HG03342 (cell line): ENCODE results near the gene CRTAC1.

Source experiments
- ATAC-seq: cut with Tn5 transposase; IDR thresholded peaks from one replicate; pipeline ENCODE4 v1.9.1; 2021; ENCODE audit warnings: mild to moderate bottlenecking, moderate library complexity; ENCODE audit not compliant: unreplicated experiment

Gene CRTAC1

DNA sequence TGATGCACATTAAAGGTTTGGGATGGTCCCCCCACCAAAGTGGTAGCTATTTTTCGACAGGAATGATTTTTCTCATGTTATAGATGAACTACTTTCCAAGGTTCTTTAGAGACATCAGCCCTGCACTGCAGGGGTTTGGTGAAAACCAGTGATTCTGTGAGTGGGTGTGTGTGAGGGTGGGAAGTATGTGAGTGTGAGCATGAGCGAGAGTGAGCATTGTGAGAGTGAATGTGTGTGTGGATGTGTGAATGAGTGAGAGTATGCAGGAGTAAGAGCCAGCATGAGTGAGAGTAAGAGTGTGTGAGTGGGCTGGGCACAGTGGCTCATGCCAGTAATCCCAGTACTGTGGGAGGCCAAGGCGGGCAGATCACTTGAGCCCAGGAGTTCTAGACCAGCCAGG lies 105.7 kb downstream of the CRTAC1 start:
- ATAC-seq, result no peak

GRCh38 chr10:97923476-97923875 lies 106.9 kb downstream of the CRTAC1 start:
- no peak for ATAC-seq

DNA sequence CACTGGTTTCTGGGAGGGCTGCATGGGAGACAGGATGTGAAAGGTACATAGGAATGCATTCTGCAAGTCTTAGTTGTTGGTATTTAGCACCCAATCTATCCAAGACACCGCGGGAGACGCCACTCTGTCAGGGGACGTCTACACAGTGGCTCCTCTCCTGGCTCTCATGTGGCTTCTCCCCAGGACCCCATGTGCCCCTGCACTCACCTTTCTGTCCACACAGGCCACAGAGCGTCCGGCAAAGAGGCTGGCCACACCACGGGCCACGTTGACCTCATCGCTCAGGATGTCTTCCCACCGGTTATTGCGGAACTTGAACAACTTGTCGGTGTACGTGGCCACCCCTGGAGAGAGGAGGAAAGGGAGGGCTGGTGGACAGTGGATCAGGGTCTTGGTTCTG lies 107.4 kb downstream of the CRTAC1 start:
- no peak for ATAC-seq

DNA sequence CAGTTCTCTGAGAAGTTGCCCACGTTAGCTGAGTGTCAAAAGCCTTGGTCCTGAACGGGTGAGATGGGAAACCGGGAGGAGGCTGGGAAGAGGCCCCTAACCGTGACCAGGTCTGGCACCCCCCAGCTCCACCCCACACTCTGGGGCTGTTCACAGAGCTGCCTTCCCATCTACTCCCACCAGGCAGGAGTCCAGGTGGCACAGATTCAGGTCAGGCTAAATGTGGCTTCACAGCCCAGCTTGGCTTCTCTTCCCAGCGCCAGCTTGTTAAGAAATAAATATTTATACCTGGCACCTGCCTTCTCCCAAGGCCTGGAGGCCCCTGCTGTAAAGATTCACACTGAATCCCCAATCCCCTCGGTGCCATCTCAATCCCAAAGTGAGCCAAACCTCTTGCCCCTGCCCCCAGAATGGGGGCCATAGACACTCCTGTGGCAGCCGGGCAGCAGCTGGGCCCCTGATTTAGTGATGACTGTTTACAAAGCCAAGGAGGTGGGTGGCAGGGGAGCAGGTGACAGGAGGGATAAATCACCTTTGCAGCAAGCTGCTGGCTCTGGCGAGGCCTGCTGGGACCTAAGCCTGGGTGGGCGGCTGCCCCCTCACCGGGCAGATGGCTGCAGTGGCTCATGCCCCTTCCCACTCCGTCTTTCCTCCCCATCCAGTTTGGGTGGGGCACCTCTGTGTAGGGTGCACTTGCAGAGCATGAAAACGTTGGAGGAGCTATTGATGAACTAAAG lies 108.2 kb downstream of the CRTAC1 start:
- ATAC-seq, result no peak

DNA sequence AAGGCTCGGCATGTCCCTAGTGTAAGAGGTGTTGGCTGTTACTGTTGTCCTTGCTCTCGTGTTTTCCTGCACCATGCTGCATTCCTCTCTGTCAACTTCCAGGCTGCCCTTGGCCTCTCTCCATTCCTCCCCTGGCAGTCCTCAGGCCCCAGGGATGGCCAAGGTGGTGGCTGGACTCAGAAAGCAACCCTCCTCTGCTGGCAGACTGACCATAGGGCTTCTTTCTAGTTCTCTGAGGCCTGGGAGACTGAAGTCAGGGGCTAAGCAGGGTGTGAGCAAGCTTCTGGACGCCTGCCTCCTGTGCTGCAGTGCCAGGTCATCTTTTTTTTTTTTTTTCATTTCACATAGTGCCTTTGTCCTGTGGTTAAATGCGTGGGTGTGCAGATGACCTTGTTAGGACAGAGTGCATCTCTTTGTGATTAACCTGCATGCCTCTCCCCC lies 108.8 kb downstream of the CRTAC1 start:
- ATAC-seq, result no peak

DNA sequence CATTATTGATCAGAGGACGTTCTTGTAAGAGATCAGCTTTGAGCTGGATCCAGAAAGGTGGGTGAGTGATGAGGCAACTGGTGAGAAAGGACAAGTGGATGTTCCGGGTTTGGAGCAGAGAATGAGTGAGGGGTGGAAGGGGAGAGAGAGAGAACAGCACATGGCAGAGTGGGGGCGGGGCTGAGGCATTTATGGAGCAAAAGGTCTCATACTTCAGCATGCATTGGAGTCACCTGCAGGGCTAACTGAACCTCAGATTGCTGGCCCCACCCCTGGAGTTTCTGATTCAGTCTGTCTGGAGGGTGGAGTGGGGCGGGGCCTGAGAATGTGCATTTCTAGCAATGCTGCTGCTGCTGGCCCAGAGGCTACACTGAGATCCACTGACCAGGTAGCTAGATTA lies 109.6 kb downstream of the CRTAC1 start:
- no peak for ATAC-seq

DNA sequence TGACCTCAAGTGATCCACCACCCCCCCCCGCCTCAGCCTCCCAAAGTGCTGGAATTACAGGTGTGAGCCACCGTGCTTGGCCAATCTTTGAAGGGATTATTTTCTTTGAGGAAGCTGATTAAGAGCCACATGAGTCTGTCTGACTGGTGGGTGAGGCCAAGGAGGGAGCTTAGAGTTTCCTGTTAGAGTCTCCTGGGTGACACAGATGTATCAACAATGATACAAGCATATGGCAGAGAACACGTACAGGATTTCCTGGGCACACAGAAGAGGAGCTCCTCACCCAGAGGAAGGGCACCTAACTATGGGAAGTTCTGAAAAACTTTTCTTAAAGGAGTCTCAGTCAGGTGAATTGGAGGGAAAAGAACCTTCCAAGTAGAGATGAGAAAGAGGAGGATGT lies 111.4 kb downstream of the CRTAC1 start:
- ATAC-seq, result no peak

DNA sequence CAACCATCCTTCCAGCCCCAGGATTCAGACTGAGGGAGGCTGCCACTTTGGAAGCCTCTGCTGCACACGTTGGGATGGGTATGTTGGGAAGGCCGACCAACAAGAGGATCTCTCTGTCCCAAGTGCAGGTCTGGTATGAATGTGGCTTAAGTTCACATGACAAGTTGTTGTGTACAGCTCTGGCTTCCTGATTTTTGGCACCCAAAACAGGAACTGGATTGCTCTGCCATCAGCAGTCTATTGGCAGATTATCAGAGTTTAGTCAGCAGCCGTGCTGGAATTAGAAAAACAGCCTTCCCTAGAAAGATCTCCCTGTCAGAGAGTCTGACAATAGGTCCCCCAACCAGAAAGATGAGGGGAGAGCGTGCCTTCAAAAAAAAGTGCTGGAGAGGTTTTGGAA lies 113.8 kb downstream of the CRTAC1 start:
- ATAC-seq, result no peak

- ATAC-seq, result no peak
Observed at GRCh38 chr10:97915346-97916131, 114.9 kb downstream of the CRTAC1 start.

GRCh38 chr10:97914837-97915211 lies 115.6 kb downstream of the CRTAC1 start:
- ATAC-seq, result peak; percentile 76

GRCh38 chr10:97914171-97914836 lies 116.1 kb downstream of the CRTAC1 start:
- no peak for ATAC-seq

- ATAC-seq, result no peak
Observed at GRCh38 chr10:97913614-97914013, 116.8 kb downstream of the CRTAC1 start.

- ATAC-seq, result no peak
Observed at GRCh38 chr10:97913193-97913592, 117.2 kb downstream of the CRTAC1 start.

DNA sequence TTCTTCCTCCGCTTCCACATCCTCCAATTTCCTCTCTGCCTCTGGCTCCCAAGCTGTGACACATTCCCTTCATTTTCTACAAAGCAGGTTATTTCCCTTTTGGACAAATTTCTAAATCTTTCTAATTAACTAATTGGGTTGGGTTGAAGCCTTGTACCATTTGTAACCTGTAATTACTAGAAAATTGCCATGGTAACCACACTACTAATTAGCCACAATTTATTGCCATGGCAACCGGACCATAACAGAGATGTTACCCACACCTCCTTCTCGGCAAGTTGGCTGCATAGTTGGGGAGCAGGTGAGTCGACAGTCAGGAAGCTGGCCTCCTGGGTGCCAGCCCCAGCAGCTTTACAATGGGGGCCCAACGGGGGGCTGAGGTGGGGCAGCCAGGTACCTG lies 119.2 kb downstream of the CRTAC1 start:
- no peak for ATAC-seq

DNA sequence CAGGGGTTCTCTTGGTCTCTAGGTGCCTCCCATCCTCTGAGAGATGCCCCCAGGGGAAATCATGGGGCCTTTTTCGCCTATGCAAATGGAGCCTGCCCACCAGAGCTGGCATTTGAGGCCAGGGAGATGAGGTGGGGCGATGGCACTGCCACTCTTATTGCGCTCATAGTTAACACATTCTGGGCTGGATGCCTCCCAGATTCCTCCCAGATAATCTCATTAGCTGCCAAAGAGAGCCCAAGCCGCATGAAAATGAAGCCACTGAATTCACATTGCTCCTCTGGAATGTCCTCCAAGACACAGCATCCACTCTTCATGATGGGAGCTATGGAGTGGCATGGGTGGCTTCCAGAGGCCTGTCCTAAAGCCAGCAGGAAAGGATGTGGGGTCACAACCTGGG lies 119.8 kb downstream of the CRTAC1 start:
- ATAC-seq, result no peak

- no peak for ATAC-seq
Observed at GRCh38 chr10:97907830-97908229, 122.6 kb downstream of the CRTAC1 start.

GRCh38 chr10:97907211-97907610 lies 123.2 kb downstream of the CRTAC1 start:
- no peak for ATAC-seq

DNA sequence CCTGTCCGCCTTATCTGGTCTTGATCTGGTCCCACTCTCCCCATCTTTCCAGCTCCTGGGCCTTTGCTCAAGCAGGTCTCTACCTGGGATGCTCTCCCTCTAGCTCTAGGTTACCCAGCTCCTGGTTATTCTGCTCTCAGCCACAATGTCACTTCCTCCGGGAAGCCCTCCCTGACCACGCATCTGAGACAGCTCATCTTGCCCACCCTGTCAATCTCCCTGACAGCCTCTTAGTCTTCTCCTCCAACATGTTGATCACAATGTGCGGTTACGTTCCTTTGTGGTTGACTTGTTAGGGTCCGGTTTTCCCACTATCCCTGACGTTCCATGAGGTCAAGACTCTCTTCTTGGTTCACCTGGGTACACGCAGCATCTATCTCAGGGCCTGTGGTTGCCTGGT lies 125.1 kb downstream of the CRTAC1 start:
- no peak for ATAC-seq

GRCh38 chr10:97904576-97904975 lies 125.8 kb downstream of the CRTAC1 start:
- ATAC-seq, result no peak

DNA sequence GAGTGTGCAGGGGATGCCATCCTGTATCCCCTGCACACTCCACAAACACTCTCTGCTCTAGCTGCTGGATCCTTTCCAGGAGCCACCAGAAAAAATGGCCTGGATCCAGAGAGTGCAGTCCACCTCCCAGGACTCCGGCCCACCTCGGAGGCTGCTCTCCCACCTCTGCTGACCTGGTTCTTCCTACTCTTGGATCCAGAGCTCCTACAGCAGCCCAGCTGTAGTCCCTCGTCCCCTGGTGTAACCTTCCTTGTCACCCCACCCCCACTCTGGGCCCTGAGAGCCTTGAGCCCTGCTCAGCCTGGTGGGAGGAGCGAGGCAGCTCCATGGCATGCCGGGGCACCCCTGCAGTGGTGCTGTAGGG lies 126.4 kb downstream of the CRTAC1 start:
- ATAC-seq, result no peak

GRCh38 chr10:97903128-97904017 lies 127.0 kb downstream of the CRTAC1 start:
- ATAC-seq, result no peak
